Measurements from ENCODE around the gene ANO2.

DNA sequence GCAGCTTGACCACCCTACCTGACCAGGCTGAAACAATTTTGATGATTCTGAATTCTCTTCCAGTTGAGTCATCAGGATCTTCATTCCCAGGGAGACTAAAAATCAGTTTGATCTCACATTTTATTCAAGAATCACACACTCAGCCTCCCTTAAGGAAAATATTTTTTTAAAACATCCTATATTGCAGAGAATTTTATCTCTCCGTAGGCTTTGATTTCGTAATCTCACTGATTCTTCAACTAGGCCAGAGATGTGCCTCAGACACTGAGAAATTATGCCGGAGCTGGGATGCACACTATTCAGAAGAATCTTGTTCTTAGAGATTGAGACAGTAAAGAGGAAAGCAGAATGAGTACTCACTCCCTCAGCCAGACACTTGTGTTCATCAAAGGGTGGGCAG, 7.0 kb upstream of the ANO2 start:
- TF ChIP-seq GATA1 (IDR thresholded peaks at IDR 0.05; ENCODE audit: low read depth, low read length) (no peak), POLR2A (IDR thresholded peaks at IDR 0.05; ENCODE audit: low read length) (no peak)
